ENCODE results near the gene NHERF1.

DNA sequence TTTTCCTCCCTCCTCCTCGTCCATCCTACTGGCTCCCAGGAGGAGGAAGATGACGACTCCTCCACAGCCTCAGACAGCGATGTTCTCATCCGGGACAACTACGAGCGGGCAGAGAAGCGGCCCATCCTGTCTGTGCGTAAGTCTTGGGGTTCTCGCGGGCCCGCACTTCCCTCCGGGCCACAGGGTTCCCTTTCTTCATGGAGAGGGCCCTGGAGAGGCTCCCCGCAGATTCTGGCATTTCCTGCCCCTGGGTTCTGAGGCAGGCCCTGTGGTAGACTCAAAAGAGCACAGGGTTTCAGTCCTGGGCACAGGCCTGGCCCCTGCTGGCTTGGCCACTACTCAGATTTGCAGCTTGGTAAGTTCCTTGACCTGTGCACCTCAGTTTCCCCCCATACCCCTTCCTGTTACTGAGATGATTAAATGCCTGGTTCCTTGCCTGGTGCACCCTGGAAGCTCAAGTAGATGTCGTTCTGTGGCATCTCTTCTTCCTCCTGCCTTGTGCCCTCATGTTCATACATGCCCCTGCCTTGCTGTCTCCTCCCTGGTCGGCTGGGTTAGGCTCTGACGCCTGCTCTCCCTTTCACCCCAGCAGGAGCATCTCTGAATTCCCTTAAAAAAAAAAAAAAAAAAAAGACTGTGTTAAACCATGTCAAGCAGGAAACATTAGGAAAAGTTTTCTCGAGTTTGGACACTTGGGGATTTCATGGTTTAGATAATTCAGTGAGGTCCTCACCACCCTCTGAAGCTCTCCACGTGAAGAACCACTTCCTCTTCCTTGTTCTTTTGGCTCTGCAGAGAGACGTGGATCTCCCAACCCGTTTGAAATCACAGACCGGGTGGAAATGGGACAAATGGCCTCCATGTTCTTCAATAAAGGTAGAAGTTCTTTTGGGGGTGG, 42.0 kb downstream of the NHERF1 start:
- TF ChIP-seq EZH2 (IDR thresholded peaks at IDR 0.05; ENCODE audit: borderline replicate concordance, low read depth, low read length, severe bottlenecking), result no peak
- TF ChIP-seq, protein P1, sequence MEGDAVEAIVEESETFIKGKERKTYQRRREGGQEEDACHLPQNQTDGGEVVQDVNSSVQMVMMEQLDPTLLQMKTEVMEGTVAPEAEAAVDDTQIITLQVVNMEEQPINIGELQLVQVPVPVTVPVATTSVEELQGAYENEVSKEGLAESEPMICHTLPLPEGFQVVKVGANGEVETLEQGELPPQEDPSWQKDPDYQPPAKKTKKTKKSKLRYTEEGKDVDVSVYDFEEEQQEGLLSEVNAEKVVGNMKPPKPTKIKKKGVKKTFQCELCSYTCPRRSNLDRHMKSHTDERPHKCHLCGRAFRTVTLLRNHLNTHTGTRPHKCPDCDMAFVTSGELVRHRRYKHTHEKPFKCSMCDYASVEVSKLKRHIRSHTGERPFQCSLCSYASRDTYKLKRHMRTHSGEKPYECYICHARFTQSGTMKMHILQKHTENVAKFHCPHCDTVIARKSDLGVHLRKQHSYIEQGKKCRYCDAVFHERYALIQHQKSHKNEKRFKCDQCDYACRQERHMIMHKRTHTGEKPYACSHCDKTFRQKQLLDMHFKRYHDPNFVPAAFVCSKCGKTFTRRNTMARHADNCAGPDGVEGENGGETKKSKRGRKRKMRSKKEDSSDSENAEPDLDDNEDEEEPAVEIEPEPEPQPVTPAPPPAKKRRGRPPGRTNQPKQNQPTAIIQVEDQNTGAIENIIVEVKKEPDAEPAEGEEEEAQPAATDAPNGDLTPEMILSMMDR (IDR thresholded peaks at IDR 0.05; ENCODE audit: borderline replicate concordance, extremely low read depth, low read length, poor library complexity, severe bottlenecking), result no peak
